Muscle of arm (tissue), 12 donors: ENCODE results near the gene BST1. TPM values are rescaled to one million over a fixed set of nuclear protein-coding genes. Genes with fewer than 3 reads are reported as not detected.

ENCODE experiments used
- DNase-seq: peaks from one replicate; pipeline ENCODE4 v3.0.0-alpha.2; 2013
- polyA plus RNA-seq, 12 donors: library from polyadenylated mRNA; unstranded; fragments of 120-200 nt; gene quantifications; one replicate each; pipeline ENCODE4 v1.2.1, GENCODE V29; 2013; ENCODE audit not compliant: insufficient read length in 12 of 12

The BST1 gene
- polyA plus RNA-seq, 12 donors: 3.1 to 13.2 (median 4.9) TPM; not detected in 2

- no peak for DNase-seq
These were observed 27.9 kb upstream of the BST1 start for GRCh38 chr4:15674926-15675325.

- no peak for DNase-seq
These were observed 27.5 kb upstream of the BST1 start for GRCh38 chr4:15675356-15675755.

- no peak for DNase-seq
These were observed 26.8 kb upstream of the BST1 start for GRCh38 chr4:15676039-15676438.

- DNase-seq: no peak
These were observed 26.0 kb upstream of the BST1 start for GRCh38 chr4:15676899-15677298.

- DNase-seq: no peak
These were observed 25.3 kb upstream of the BST1 start for GRCh38 chr4:15677507-15677988.

- DNase-seq: no peak
These were observed 21.8 kb upstream of the BST1 start for GRCh38 chr4:15681067-15681371.

GRCh38 chr4:15681372-15682241, 21.3 kb upstream of the BST1 start, which contains the start of gene FAM200B:
Gene FAM200B (plus strand): TSS chr4:15681827. CDS start chr4:15686978, 5,151 bp downstream.
- DNase-seq: peak; percentile 99

- no peak for DNase-seq
These were observed 20.4 kb upstream of the BST1 start for GRCh38 chr4:15682242-15683142.

GRCh38 chr4:15683143-15683495, 19.7 kb upstream of the BST1 start:
- DNase-seq: no peak

- no peak for DNase-seq
These were observed 18.4 kb upstream of the BST1 start for GRCh38 chr4:15684498-15684897.

- no peak for DNase-seq
These were observed 14.8 kb upstream of the BST1 start for GRCh38 chr4:15688051-15688450.

- DNase-seq: no peak
These were observed 13.3 kb upstream of the BST1 start for GRCh38 chr4:15689540-15689939.

- DNase-seq: peak; percentile 25
These were observed 12.7 kb upstream of the BST1 start for GRCh38 chr4:15690020-15690809.

- no peak for DNase-seq
These were observed 11.3 kb upstream of the BST1 start for GRCh38 chr4:15691346-15692135.

GRCh38 chr4:15692602-15693001, 10.3 kb upstream of the BST1 start:
- no peak for DNase-seq

GRCh38 chr4:15694431-15694830, 8.4 kb upstream of the BST1 start:
- no peak for DNase-seq

GRCh38 chr4:15695240-15695699, 7.6 kb upstream of the BST1 start:
- no peak for DNase-seq

- no peak for DNase-seq
These were observed 7.1 kb upstream of the BST1 start for GRCh38 chr4:15695729-15696128.

- no peak for DNase-seq
These were observed 6.0 kb upstream of the BST1 start for GRCh38 chr4:15696866-15697265.

GRCh38 chr4:15703439-15703838, 574 bp downstream of the BST1 start:
- no peak for DNase-seq

GRCh38 chr4:15704129-15704528, 1.3 kb downstream of the BST1 start:
- no peak for DNase-seq
